NCI-H1105 treated with DMSO at 0.1 percent for 48 hours (cell line): Measurements from ENCODE around the gene PAM.
"Not testable (repeated sequence)": the region's sequence is repeated elsewhere in the genome, so short reads cannot be mapped to it uniquely, and the experiment has no call there.

Source experiments
- DNase-seq: peaks from one replicate; lab custom pipeline; 2025; lab: John Stamatoyannopoulos, UW

PAM gene

DNA sequence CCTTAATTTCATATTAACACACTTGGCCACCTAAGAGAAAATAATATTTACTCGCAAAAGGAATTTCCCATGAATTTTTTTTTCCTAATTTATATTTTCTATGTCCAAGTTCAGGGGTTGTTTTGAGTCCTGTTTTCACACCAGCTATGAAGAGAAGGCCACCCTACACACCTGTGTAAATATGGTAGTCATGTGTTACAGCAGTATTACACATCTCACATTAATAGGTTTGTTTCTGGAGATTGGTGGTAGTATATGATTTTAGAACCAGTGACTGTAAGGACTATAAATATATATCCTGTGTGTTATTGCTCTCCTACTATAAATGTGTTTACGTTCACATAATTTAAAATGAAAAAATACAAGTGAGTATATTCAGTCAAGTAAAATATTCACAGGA, 147.5 kb downstream of the PAM start:
- peak; percentile 12 for DNase-seq

DNA sequence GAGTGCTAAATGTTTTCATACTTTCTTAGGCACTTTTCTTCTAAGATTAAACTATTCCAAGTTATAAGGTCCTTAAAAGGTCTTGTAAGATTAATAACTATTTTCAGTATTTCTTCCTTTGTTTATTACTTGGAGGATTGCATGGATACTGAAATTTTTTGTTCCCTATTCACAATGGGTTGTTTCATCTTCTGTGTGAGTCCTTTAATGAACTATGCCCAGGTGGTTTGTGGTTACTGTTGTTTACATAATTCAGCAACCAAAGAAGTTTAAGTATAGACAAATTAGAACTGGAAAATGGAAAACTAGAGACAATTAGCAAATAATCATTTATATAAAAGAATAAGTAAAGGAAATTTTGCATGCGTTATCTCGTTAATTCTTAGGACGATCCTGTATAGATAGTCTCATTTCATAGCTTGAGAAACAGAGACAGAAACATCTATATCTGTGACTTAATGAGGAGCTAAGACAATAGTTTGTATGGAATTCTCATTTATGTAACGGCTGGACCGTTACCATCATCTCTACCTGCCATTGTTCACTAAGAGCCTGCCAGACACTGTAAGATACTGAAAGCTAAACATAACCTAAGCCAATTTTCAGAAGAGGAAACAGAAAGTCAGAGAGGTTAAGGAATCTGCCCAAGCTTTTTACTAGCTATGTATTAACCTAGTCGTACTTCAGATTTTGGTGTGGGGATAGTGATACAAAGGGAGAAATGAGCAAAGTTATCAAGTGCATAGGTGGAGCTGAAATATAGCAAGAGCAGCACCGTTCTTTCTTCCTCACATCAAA, 148.2 kb downstream of the PAM start:
- DNase-seq = peak; percentile 36

DNA sequence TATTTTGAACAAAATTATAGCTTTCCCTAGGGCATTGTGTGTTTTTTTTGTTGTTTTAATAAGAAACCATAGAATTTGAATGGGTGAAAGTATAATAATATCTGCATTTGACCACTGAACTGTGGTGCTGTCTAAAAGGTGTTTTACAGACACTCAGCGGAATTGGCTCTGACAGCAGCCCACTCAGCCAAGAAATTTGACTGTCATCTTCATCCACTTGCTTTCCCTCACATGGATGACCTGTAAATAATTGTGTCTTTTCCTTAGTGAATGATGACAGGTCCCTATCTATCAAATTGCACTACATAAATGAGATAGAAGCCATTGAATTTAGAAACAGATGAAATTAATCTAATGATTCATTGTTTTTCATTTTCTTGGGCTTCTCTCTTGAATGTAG, 150.0 kb downstream of the PAM start:
- no peak for DNase-seq

DNA sequence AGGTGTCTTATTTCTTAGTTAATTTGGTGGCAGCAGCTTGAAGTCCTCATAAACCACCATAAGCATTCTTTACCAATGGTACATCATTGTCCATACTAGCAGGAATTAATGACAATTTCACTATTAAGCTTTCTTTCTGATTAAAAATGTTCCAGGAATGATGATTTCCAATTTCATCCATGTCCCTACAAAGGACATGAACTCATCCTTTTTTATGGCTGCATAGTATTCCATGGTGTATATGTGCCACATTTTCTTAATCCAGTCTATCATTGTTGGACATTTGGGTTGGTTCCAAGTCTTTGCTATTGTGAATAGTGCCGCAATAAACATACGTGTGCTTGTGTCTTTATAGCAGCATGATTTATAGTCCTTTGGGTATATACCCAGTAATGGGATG, 152.0 kb downstream of the PAM start:
- not testable (repeated sequence) for DNase-seq

DNA sequence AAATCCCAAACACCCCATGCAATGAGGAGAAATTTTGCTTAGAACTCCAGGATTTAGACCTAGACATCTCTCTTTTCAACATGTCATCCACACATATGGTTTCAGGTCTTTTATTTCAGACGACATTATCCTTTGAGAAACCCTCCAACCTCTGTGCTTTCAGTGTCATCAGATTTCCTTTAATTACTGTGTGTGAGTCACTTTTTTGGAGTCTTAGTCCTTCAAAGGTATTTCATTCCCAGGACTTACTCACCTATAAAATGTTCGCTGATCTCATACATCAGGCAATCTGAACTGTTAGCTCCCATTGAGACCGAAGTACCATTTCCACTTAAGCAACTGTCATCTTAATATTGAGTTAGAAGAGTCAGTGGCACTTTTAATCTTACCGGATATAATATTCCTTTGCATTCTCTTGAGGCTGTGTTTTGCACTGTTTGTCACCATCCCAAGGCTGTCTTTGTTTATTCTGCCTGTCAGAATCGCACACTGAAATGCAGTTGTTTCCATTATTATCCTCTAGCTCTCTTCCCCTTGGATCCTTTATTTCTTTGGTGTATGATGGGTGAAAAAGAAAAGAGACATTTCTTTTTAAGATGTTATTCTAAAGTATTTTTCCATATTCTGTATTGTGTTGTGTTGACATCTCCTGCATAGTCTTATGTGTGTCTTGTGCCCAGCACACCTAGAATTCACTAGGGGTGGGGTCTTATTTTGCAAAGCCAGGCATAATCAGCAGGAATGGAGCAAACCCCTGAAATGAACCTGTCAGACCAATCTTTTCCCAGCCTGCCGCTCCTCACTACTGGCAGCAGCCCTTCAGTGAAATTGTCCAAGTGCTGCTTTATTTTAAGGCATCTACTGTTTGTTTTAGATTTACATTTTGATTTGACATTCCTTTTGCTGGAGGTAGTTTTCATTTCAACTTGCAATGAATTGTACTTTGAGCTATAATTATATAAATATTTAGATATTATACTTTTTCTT, 155.4 kb downstream of the PAM start:
- DNase-seq = no peak

DNA sequence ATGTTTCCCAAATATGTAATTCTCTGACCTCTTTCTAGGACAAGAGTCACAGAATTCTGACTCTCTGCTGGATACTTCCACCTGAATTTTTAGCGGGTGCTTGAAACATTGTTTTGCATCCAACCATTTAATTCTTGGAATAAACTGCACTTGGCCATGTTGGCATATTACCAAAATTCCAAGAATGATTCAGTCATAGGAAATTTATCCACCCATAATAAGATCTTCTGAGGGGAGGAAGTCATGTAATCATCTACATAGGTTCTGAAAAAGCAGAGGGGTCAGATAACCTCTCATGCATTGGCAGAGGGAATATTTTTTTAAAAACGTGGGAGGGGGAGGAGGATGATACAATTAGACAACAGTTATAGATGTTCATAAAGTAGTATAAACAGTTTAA, 156.9 kb downstream of the PAM start:
- no peak for DNase-seq

DNA sequence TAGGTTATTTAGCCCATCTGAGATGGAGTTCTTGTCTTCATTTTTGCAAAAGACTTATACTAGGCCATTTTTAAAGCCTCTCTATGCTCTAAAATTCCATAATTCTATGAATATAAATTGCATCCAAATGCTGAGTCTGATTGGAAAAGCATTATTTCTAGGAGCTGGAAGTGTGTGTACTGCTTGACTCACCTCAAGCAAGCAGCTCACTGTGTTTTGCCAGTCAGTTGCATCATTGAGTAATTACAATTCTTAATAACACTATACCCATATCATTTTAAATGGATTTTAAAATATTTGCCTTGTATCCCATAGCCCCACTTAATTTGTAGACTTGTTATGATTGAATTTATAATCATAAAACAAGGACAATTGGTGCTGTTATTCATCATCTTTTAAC, 161.0 kb downstream of the PAM start:
- DNase-seq = no peak

DNA sequence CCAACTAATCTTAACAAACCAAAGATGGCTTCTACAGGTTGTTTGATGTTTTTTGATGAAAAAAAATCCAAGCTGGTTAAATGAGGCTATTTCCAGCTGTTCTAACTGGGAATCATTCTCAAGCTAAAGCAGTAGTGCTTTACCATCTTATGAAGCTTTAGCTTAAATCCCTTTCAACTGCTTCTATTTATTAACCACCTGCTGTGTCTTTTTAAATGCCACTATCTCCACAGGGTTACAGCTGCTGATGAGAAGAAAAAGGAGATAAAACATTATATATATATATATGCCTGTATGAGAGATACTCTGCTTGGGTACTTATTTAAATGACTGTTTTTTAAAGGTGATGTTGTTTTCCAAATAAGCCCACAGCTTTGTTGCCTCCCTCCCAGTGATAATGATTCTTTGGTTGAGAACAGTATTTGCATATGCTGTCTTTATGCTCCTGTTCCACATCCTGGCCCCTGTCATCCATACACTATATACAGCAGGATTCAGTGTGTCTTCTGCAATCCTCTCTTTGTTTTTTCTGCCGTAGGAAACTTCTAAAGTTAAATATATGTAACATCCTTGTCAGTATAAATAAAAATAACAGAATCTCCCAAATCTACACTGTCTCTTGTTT, 164.0 kb downstream of the PAM start:
- DNase-seq = no peak

DNA sequence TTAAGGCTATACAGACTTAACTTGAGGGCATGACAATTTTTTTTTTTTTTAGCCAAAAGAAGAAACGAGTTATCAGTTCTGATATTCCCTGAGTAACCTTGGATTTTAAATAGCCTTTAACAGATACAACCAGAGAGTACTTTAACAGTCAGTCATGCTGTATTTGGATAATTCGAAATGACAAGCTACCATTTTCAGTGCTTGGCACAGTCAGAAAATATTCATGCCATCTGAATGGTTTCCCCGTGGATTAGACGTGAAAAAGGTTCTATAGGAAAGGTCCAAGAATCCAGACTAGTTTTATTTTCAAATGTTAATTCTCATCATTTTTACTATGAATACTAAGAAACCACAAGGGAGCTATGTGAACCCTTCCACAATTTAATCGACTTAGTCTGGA, 165.7 kb downstream of the PAM start:
- DNase-seq = no peak

DNA sequence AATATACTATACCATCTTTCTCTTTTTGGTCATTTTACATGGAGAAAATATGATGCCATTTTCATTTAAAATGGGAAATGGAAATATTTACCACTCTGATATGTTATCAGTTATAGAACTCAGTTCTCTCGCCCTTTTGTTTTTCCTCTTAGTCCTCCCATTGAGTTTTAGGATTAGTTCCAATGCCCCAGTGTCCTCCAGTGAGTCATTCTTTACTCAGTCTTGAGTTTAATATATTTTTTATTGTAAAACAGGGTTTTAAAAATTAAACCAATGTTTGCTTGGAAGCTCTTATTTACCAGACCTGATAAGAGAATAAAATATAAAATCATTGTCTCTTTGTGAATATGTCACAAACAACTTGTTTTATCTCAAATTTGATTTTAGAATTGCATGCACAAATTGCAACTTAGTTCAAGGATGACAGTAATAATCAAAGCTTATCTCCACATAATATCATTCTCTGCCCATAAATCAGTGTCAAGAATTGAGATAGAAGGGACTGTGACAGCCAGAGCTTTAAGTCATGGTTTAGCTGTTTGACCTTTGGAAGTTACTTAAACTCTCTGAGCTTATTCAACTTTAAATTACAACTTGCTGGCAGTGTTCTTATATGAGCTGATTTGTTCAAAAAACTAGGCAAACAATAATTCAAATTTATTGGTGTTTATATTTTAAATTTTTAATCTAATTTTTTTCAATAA, 166.4 kb downstream of the PAM start:
- DNase-seq = no peak

DNA sequence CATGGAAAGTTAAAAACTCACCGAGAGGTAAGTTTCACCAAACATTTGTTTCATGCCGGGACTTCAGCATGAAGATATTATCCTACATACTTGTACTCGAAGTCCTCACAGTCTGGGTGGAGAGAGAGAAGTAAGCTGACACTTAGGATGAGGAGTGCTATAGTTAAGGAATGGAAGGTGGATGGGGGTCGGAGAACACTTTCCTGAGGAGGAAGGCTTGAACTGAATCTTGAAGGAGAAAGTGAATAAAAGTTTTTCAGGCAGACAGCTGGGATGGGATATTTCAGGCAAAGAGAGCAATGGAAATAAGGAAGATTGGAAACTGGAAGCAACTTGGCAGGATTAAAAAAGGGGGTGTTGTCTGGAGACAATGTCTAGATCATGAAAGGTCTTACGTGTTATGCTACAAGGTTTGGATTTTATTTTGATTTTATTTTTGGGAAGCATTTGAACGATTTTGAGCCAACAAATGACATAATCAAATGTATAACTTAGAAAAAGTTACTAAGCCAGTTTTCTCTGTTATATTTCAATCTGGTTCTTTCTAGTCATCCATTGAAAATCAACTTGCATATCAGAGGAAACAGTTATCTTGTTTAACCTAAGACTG, 167.1 kb downstream of the PAM start:
- no peak for DNase-seq

DNA sequence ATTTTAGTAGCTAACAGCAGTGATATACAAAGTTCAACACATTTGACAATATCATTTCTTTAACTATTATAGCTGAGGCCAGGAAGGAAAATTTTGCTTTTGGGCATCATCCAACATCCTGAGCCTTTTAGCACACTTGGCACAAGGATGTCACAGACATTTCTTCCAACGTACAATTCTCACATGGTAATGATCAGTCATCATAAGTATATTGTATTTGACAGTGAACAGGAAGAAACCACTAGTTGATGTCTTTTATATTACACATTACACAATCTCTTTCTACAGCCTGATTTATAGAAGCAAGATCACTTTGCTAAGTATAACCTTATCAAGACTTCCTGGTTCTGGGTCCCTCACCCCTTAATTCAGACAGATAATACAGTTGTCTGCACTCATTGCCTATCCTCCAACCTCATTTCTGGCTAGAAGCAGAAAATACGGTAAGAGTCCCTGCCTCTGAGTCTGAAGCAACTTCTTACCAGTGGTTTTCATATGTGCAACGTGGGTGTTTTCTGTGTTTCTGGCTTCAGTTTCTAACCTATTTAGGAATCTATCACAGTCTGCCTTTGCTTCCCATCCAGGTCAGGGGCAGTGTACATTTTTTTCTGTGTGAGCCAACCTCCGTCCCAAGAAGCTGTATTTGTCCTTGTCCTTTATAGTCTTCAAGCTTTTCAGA, 167.8 kb downstream of the PAM start:
- DNase-seq = no peak

DNA sequence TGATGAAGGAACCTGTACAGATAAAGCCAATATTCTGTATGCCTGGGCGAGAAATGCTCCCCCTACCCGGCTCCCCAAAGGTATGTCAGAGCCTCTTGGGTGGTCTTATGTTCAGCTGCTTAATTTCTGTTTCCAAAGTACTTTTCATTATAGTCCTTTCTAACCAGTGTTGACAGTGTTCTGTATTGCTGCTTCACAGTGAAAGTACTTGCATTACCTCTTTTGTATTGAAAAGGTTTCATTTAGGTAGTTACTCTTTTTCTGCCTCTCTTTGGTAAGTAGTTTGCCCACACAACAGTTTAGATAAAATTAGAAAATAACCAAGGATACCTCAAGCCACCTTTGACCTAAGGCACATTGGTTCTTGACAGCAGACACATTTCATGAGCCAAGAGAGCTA, 169.9 kb downstream of the PAM start:
- no peak for DNase-seq

DNA sequence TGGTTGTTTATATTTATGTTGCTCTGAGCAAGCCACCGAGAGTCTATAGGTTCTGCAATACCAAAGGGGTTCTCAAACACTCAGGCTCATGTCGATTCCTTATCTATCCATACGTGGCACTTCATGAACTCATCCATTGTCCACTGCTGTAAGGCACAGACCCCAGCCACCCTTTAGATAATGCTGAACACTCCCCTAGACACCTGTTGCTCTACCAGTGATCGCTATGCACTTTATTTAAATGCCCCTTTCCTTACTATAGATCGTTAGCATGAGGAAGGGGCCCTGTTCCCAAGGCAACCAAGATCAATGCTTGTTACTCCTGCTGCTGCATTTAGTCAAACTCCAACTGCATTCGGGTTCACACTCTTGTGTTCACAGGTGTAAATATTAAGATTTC, 171.9 kb downstream of the PAM start:
- no peak for DNase-seq

DNA sequence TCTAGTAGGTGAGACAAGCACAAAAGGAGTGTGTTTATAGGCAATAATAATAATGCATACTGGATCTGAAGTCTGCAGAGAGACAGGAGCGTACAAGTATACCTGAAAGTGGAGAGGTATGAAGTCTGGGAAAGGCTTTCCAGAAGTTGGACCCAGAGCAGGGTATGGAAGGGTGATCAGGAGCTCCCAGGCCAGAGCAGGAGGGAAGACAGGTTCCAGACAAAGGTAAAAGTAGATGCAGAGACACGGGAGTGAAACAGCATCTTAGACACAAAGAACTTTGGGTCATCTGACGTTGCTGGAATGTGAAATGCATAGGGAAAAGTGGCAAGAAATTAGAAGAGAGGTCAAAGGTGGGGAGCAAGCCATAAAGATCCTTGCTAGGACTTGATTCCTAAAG, 175.1 kb downstream of the PAM start:
- DNase-seq = no peak

DNA sequence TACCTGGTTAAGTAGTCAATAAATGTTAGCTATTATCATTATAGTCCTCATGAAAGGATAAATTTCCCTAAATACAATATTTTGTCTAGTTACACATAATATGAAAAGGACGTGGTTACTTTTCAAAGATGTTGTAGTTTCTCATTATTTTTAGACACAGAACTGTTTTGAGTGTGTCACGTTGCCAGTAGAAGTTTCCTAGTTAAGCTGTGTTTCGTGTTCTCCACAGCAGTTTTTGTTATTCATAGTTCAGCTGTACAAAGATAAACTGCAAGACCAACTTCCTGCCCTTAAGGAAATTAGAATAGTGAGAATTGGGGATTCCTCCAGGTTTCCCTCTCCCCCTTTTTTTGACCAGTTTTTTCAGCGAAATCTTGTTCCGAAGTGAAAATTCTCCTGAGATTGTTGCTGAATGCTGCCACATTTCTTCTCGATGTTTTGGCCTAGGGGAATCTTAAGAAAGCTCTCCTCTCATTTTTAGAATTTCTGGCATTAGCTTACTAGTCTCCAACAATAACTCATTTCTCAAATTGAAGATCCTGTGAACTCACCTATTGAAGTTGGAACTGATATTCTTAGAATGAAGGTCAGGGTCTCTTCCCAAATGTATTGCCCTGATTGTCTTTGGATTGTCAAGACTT, 176.1 kb downstream of the PAM start:
- no peak for DNase-seq

DNA sequence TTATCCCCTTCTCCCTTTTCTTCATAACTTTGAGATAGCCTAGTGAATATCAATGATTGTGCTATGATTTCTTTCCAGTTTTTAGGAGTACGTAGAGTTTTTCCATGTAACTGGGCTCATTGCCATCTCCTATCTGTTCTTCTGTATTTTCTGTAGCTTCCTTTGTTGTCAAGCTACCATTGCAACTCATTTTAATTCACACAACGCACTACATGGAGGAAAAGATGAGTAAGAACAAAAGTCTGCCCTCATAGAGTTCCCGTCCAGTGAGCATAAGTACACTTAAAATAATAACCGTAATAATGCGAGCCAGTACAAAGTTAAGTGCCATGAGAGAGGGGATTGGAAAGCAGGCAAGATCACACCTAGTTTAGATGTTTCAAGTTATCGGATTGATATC, 177.7 kb downstream of the PAM start:
- DNase-seq = no peak

DNA sequence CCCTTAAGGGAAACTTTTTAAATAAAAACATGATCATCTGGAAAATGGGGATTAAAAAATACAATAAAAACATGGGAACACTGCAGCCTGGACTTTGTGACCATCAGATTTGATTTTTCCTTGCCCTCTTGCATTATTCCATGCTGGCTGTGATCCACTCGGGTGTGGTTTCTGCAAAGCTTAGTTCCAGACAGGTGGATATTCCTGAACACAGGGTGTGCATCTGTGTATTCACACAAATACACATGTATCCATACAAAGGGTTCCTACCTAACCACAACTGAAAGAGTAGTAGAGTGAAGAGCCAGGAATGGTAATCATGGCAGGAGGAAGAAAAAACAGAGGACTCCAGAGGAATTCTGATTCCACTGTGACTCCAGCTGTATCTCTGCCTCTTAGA, 178.2 kb downstream of the PAM start:
- no peak for DNase-seq

DNA sequence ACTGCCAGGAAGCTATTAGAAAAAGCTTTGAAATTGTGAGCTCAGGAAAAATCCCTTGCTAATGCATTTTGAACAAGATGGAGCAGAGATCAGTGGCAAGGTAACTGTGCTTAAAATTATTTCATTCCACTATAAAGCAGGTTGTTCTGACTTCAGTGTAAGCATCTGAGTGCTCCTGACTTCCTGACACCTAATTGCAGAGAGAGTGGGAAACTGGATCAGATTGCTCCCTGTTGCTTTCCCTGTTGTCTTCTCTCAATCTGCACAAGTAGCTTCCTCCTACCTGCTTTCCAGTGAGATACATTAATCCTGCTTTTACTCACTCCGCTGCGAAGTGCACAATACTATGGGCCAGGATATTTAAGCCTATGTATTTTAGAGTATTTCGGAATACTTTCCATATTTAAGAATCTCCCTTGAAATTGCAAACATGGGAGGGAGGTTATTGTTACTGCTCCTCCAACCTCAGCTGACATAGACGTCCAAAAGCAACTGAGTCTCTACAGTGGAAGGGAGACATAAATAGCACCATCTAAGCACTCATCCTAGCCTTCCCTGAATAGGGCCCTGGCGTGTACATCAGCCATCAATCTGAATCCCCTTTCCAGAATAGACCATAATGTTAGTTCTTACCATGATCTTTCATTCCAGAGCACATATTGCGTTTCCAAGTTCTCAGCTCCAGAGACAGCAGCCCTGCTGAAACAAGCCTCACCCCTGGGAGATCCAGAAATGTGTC, 178.8 kb downstream of the PAM start:
- no peak for DNase-seq

DNA sequence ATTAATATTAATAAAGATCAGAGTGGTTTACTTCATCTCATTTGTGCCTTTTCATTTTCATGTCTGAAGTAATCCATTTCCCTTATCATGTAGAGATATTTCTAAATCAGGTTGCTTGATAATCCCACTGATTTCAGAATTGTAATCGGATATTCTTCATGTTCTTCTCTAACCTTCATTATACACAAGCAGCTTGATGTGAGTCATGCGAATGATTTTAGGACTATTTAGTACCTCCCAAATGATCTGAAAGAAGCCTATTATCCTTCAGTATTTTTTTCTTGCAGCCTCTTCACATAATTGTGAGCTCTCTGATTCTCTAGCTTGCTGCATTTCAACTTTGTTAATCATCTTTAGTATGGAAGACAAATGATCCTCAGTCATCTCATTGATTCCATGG, 182.8 kb downstream of the PAM start:
- DNase-seq = no peak
